T-helper 2 cell treated with Interferon-gamma antibody and Interleukin-4, amounts not matched to agents 5 μg/mL and 100 μg/mL, for 36 hours (primary cell): Measurements from ENCODE around the gene KLHDC10.
"Not testable (repeated sequence)": the region's sequence is repeated elsewhere in the genome, so short reads cannot be mapped to it uniquely, and the experiment has no call there.

Source experiments
- DNase-seq: peaks from one replicate; pipeline ENCODE4 v3.0.0; 2021; ENCODE audit warnings: low spot score
- H3K27ac Mint-ChIP-seq: one replicate; pipeline ENCODE4 v1.8.0; 2021; ENCODE audit warnings: mild to moderate bottlenecking, mixed read lengths
- H3K27me3 Mint-ChIP-seq: one replicate; pipeline ENCODE4 v1.8.0; 2021; ENCODE audit warnings: low read depth, mixed read lengths
- H3K36me3 Mint-ChIP-seq: one replicate; pipeline ENCODE4 v1.8.0; 2021; ENCODE audit warnings: low read depth, mixed read lengths
- H3K4me1 Mint-ChIP-seq: one replicate; pipeline ENCODE4 v1.8.0; 2021; ENCODE audit warnings: low read depth, mixed read lengths
- H3K4me3 Mint-ChIP-seq: one replicate; pipeline ENCODE4 v1.8.0; 2022; ENCODE audit warnings: mild to moderate bottlenecking, moderate library complexity, mixed read lengths
- H3K9me3 Mint-ChIP-seq: one replicate; pipeline ENCODE4 v1.8.0; 2021; ENCODE audit warnings: mixed read lengths

KLHDC10 gene

DNA sequence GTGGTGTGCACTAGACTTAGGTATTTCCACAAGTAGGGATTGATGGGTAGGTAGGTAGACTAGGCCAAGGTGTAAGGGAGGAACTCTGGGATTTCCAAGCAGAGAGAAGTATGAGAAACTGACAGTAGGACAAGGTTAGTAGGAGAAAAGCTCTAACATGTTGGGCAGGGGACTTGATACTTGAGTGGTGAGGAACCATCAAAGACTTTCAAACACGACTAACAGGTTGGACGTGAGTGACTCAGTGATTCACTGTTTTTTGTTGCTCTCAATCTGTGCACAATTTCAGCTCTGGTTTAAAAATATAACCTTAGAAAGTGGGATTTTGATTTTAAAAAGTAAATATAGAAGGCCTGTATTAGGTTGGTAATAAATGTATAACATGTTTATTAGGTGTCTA lies 44.4 kb downstream of the KLHDC10 start:
- peaks cover 7% of the 10 kb centered on the region for H3K4me1 Mint-ChIP-seq
- no peak for DNase-seq
- H3K27ac Mint-ChIP-seq = no peak overlapping the region
- no peak overlapping the region for H3K4me3 Mint-ChIP-seq
- no peaks in the 10 kb centered on the region for H3K9me3 Mint-ChIP-seq
- H3K27me3 Mint-ChIP-seq = no peaks in the 10 kb centered on the region
- H3K36me3 Mint-ChIP-seq = peaks cover 12% of the 10 kb centered on the region

GRCh38 chr7:130118294-130118693 lies 48.0 kb downstream of the KLHDC10 start:
- H3K4me3 Mint-ChIP-seq = no peak overlapping the region
- no peak for DNase-seq
- H3K4me1 Mint-ChIP-seq = peaks cover 13% of the 10 kb centered on the region
- H3K27me3 Mint-ChIP-seq = no peaks in the 10 kb centered on the region
- peaks cover 26% of the 10 kb centered on the region for H3K36me3 Mint-ChIP-seq
- H3K27ac Mint-ChIP-seq = no peak overlapping the region
- H3K9me3 Mint-ChIP-seq = no peaks in the 10 kb centered on the region

DNA sequence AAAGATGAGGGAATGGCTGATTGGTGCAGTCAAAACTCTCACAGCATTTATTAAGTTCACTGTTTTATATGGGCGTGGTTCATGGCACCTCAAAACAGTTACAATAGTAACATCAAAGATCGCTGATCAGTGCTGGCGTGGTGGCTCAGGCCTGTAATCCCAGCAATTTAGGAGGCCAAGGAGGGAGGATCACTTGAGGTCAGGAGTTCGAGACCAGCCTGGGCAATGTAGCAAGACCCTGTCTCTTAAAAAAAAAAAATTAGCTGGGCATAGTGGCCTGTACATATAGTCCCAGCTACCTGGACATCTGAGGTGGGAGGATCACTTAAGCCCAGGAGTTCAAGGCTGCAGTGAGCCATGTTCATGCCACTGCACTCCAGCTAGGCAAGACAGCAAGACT lies 48.5 kb downstream of the KLHDC10 start:
- Mint-ChIP-seq H3K9me3 (no peaks in the 10 kb centered on the region), H3K4me3 (no peak overlapping the region), H3K4me1 (peaks cover 13% of the 10 kb centered on the region), H3K27ac (no peak overlapping the region), H3K36me3 (peaks cover 30% of the 10 kb centered on the region), H3K27me3 (no peaks in the 10 kb centered on the region)
- no peak for DNase-seq

- Mint-ChIP-seq H3K27ac (no peak overlapping the region), H3K4me3 (no peak overlapping the region), H3K4me1 (peaks cover 8% of the 10 kb centered on the region), H3K9me3 (no peaks in the 10 kb centered on the region), H3K27me3 (no peaks in the 10 kb centered on the region), H3K36me3 (peaks cover 47% of the 10 kb centered on the region)
- DNase-seq = no peak
Measured at GRCh38 chr7:130123501-130123900, 53.2 kb downstream of the KLHDC10 start.

DNA sequence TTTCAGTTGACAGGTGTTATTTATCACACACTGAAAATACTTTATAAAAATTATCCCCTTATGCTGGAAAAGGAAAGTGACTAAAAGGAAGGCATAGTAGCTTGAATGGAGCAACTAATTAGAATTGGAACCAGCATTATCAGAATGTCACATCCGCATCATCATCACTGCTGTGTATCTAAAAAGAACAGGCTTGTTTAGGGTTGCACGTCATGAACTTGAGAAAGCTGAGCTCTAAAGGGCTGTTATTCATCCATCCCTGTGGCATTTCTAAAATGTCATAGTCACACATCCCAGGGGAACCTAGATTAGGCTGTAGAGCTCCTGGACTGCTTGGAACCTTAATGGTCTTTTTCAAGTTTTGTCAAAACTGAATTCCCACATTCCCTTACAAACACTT lies 54.4 kb downstream of the KLHDC10 start:
- no peaks in the 10 kb centered on the region for H3K27me3 Mint-ChIP-seq
- no peak overlapping the region for H3K4me3 Mint-ChIP-seq
- DNase-seq = no peak
- H3K9me3 Mint-ChIP-seq = no peaks in the 10 kb centered on the region
- peaks cover 6% of the 10 kb centered on the region for H3K4me1 Mint-ChIP-seq
- no peak overlapping the region for H3K27ac Mint-ChIP-seq
- H3K36me3 Mint-ChIP-seq = peaks cover 52% of the 10 kb centered on the region

DNA sequence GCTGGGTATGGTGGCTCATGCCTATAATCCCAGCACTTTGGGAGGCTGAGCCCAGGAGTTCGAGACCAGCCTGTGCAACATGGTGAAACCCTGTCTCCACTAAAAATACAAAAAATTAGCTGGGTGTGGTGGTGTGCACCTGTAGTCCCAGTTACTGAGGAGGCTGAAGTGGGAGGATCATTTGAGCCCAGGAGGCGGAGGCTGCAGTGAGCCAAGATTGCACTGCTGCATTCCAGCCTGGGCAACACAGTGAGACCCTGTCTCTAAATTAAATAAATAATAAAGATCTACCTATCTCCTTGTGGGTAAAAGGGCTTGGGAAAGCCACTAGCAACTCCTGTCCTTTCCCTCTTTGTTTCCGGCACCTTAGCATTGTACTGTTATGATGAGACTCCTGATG lies 56.5 kb downstream of the KLHDC10 start:
- not testable (repeated sequence) for H3K4me3 Mint-ChIP-seq, H3K4me1 Mint-ChIP-seq, DNase-seq, H3K27me3 Mint-ChIP-seq, H3K9me3 Mint-ChIP-seq, H3K27ac Mint-ChIP-seq
- H3K36me3 Mint-ChIP-seq = peaks cover 59% of the 10 kb centered on the region

DNA sequence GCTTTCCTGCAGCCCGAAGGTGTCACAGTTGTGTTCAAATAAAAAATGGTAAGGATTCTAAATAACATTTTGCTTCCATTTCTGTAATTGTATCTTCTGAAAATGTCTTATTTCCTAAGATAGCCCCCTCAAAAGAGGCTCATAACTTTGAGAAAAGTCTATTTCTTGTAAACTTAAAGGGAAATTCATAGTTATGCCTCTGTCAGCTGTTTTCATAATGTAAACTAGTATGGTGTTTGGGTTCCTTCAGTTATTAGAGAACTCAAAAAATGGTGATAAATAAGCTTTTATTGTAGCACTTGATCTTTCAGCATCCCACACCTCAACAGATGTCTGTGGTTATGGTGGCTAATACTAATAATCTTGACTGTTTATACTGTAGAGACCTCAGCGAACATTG lies 57.1 kb downstream of the KLHDC10 start:
- H3K27ac Mint-ChIP-seq = no peak overlapping the region
- no peak overlapping the region for H3K4me3 Mint-ChIP-seq
- H3K27me3 Mint-ChIP-seq = no peaks in the 10 kb centered on the region
- no peak for DNase-seq
- H3K4me1 Mint-ChIP-seq = no peaks in the 10 kb centered on the region
- no peaks in the 10 kb centered on the region for H3K9me3 Mint-ChIP-seq
- peaks cover 57% of the 10 kb centered on the region for H3K36me3 Mint-ChIP-seq

DNA sequence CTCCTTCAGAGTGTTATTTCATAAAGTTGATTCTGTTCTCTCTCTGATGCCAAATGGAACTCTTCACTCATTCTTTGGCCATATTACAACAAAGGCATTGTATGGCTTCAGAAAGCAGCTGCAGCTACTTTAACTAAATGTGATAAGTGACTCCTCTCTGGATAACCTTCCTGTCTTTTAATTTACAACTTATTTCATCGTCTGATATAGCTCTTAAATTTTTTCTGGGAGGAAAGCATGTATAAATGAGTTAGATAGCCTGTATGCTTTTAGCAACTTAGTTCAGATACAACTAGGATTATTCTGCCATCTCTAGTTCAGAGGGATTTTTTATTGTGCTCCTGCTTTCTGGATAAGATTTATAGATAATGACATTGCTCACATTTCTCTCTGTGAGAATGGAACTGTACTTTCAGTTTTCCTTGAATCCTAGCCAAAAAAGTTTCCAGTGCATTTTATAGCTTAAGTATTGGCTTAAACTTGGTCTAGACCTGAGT lies 57.5 kb downstream of the KLHDC10 start:
- Mint-ChIP-seq H3K4me3 (no peak overlapping the region), H3K27ac (no peak overlapping the region), H3K9me3 (no peaks in the 10 kb centered on the region), H3K4me1 (no peaks in the 10 kb centered on the region), H3K36me3 (peaks cover 52% of the 10 kb centered on the region), H3K27me3 (no peaks in the 10 kb centered on the region)
- DNase-seq = no peak

GRCh38 chr7:130129011-130129411 lies 58.7 kb downstream of the KLHDC10 start:
- Mint-ChIP-seq H3K9me3 (no peaks in the 10 kb centered on the region), H3K4me3 (no peak overlapping the region), H3K27me3 (no peaks in the 10 kb centered on the region), H3K27ac (no peak overlapping the region), H3K36me3 (peaks cover 53% of the 10 kb centered on the region), H3K4me1 (no peaks in the 10 kb centered on the region)
- DNase-seq = no peak

- Mint-ChIP-seq H3K27me3 (no peaks in the 10 kb centered on the region), H3K36me3 (peaks cover 63% of the 10 kb centered on the region), H3K4me1 (peaks cover 12% of the 10 kb centered on the region), H3K9me3 (no peaks in the 10 kb centered on the region), H3K4me3 (no peak overlapping the region), H3K27ac (no peak overlapping the region)
- no peak for DNase-seq
Measured at GRCh38 chr7:130131191-130131834, 61.0 kb downstream of the KLHDC10 start.

DNA sequence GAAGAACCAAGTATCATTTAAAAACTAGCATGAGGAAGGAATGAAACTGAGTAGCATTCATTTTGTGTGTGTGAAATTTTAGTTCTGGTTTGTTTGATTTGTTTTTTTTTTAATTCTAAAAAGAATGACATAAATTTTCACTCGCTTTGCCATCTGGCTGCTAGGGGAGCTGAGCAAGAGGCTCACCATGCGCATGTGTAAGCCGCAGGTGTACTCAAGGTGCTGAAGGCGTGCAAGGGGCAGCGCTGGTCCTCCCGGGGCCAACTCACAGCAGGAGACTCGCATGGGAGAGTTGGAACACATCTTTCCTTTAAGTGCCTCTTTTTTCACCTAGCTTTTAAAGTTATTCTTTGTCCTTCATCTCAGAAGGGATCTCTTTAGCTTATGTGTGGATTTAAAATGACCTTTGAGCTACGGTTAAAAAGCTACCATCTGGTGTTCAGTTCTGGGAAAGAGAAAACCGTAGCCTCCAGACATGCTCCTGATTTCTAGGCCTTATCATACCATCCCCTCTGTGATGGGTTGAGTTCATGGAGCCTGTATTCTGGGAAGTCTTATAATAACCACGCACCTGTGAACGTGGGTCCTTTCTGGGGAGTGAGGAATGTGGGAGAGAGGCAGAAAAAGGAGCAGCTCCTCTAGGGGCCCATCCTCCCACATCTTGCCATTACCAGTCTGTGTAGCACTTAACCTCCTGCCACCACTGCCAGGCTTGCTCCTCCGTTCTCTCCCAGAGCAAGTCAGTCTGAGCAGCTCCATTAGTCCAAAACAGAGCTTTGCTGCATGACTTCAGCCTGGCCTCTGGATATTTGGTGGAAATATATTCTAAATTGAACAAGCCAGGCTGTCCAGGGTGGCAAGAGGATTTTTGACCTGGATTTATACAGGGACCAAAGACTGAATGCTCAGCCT lies 61.9 kb downstream of the KLHDC10 start:
- no peak for DNase-seq
- no peaks in the 10 kb centered on the region for H3K27me3 Mint-ChIP-seq
- no peaks in the 10 kb centered on the region for H3K9me3 Mint-ChIP-seq
- peaks cover 21% of the 10 kb centered on the region for H3K4me1 Mint-ChIP-seq
- H3K27ac Mint-ChIP-seq = no peak overlapping the region
- peaks cover 58% of the 10 kb centered on the region for H3K36me3 Mint-ChIP-seq
- H3K4me3 Mint-ChIP-seq = no peak overlapping the region

GRCh38 chr7:130133029-130133782 lies 62.9 kb downstream of the KLHDC10 start:
- DNase-seq = no peak
- Mint-ChIP-seq H3K4me3 (no peak overlapping the region), H3K27me3 (no peaks in the 10 kb centered on the region), H3K36me3 (peaks cover 55% of the 10 kb centered on the region), H3K9me3 (no peaks in the 10 kb centered on the region), H3K4me1 (peaks cover 21% of the 10 kb centered on the region), H3K27ac (no peak overlapping the region)

DNA sequence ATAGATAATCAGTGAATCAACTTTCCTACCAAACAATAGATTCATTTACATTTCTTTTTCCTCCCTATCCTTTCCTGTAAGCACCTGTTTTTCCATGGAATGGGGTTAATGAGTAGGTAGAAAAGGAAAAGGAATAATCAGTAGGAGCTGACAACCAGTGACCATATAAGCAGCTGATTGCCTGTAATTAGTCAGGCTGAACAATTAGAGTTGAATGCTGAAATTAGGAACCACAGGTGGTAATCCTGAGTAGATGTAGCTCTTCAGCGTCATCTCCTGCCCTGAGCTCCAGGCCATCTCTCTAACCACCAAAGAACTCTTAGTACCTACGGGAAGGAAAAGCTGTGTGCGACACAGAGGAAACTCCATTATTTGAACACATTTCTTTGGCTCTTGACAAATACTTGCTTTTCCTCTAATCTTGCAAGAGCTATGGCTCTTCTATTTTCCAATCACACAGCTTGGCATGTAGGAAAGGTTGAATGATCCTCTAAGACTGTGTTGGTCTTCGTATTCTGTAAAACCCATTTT lies 63.8 kb downstream of the KLHDC10 start:
- no peak for DNase-seq
- H3K4me1 Mint-ChIP-seq = peaks cover 21% of the 10 kb centered on the region
- H3K9me3 Mint-ChIP-seq = no peaks in the 10 kb centered on the region
- no peaks in the 10 kb centered on the region for H3K27me3 Mint-ChIP-seq
- no peak overlapping the region for H3K27ac Mint-ChIP-seq
- no peak overlapping the region for H3K4me3 Mint-ChIP-seq
- peaks cover 53% of the 10 kb centered on the region for H3K36me3 Mint-ChIP-seq

DNA sequence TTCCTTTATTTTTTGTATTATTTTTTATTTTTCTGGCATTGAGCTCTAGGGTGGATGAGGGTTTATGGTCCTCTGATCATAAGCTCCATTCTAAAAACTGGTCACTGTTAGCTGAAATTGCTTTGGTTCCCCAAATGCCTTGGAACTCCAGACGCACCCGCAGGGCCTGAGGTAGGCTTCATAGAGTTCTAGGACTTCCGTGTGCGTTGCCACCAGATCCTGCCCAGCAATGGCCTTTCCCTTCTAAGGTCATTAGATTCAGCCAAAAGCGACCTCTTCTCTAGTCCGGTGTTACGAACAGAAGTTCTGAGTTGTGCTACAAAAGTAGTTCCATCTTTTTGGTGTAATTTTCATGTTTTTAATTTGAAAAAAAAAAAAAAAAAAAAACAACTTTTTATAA lies 64.4 kb downstream of the KLHDC10 start:
- H3K4me1 Mint-ChIP-seq = peaks cover 21% of the 10 kb centered on the region
- no peak overlapping the region for H3K4me3 Mint-ChIP-seq
- H3K9me3 Mint-ChIP-seq = no peaks in the 10 kb centered on the region
- H3K36me3 Mint-ChIP-seq = peaks cover 50% of the 10 kb centered on the region
- H3K27ac Mint-ChIP-seq = no peak overlapping the region
- no peak for DNase-seq
- H3K27me3 Mint-ChIP-seq = no peaks in the 10 kb centered on the region
